Measurements from ENCODE around the gene DYNLRB1. TPM values are rescaled to one million over a fixed set of nuclear protein-coding genes. Genes with fewer than 3 reads are reported as not detected.

The DYNLRB1 gene
- total and polyA plus RNA-seq, 12 donors = 145 to 586 (median 224) TPM

DNA sequence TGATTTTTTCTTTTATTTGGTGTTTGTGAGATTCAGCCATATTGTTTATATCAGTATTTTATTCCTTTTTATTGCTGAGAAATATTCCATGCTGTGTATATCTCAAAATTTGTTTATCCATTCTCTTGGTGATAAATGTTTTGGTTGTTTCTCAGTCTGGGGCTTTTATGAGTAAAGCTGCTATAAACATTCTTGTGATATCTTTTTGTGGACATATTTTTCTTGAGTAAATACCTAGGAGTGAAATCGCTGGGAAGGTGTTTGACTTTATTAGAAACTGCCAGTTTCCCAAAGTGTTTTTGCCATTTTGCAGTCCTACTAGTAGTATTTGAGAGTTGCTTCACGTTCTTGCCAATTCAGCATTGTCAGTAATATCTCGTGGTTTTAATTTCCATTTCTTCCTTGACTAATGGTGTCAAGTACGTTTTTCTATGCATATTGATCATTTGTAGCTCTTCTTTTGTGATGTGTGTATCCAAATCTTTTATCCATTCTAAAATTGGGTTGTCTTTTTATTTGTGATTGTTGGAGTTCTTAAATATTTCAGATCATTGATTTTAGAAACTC is 31.1 kb upstream of the DYNLRB1 start:
- Histone ChIP-seq H3K27ac (no peak overlapping the region), H3K4me1 (replicated peaks in 1 of 2) (no peaks in the 10 kb centered on the region), H3K9me3 (replicated peaks in 1 of 3) (no peaks in the 10 kb centered on the region), H3K27me3 (no peaks in the 10 kb centered on the region), H3K4me3 (no peak overlapping the region), H3K36me3 (replicated peaks in 1 of 2) (peaks cover 0 to 59% of the 10 kb centered on the region in 2 donors)
- no peak for DNase-seq
- TF ChIP-seq, protein P1, sequence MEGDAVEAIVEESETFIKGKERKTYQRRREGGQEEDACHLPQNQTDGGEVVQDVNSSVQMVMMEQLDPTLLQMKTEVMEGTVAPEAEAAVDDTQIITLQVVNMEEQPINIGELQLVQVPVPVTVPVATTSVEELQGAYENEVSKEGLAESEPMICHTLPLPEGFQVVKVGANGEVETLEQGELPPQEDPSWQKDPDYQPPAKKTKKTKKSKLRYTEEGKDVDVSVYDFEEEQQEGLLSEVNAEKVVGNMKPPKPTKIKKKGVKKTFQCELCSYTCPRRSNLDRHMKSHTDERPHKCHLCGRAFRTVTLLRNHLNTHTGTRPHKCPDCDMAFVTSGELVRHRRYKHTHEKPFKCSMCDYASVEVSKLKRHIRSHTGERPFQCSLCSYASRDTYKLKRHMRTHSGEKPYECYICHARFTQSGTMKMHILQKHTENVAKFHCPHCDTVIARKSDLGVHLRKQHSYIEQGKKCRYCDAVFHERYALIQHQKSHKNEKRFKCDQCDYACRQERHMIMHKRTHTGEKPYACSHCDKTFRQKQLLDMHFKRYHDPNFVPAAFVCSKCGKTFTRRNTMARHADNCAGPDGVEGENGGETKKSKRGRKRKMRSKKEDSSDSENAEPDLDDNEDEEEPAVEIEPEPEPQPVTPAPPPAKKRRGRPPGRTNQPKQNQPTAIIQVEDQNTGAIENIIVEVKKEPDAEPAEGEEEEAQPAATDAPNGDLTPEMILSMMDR (IDR thresholded peaks at IDR 0.05) = no peak
- TF ChIP-seq POLR2A (IDR thresholded peaks at IDR 0.05) = no peak
- 84 to 89% (median 86%) methylated on average over 4 of the region's 4 CpGs for WGBS, 4 donors
- intact Hi-C loops (cut with DNase I) = no loop called here

DNA sequence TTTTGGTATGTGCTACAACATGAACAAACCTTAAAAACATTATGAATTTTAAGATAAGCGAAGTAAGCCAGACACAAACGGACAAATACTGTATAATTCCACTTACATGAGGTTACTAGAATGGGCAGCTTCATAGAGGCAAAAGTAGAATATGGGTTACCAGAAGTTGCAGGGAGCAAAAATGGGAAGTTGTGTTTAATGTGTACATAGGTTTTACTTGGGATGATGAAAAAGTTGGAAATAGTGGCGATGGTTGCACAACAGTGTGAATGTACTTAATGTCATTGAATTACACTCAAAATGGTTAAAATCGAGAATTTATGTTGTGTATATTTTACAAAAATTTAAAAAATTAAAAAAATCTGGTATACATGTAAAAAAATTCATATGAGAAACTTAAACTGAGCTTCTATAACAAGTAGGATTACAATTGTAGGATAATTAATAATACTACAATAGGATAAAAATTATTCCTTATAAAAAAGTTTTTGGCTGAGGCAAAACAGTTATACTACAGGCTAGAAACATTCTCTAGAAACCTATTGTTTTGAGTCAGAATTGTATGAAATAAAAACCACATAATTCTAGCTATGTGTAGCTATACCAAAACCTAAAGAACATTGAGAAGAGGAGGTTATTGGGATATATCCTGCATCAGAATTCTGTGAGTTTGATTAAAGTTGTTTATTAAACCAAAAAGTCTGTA is 24.8 kb upstream of the DYNLRB1 start:
- H3K9me3 ChIP-seq (replicated peaks in 1 of 3) = no peaks in the 10 kb centered on the region
- intact Hi-C loops (cut with DNase I) = no loop called here
- no peak for DNase-seq
- H3K27me3 ChIP-seq = no peaks in the 10 kb centered on the region
- no peak overlapping the region for H3K4me3 ChIP-seq
- H3K4me1 ChIP-seq (replicated peaks in 1 of 2) = no peaks in the 10 kb centered on the region
- peaks cover 0 to 48% of the 10 kb centered on the region in 2 donors for H3K36me3 ChIP-seq (replicated peaks in 1 of 2)
- H3K27ac ChIP-seq = no peak overlapping the region
- 89 to 97% (median 95%) methylated on average over 4 of the region's 4 CpGs for WGBS, 4 donors
- TF ChIP-seq, protein P1 (IDR thresholded peaks at IDR 0.05) = no peak
- no peak for TF ChIP-seq POLR2A (IDR thresholded peaks at IDR 0.05)

DNA sequence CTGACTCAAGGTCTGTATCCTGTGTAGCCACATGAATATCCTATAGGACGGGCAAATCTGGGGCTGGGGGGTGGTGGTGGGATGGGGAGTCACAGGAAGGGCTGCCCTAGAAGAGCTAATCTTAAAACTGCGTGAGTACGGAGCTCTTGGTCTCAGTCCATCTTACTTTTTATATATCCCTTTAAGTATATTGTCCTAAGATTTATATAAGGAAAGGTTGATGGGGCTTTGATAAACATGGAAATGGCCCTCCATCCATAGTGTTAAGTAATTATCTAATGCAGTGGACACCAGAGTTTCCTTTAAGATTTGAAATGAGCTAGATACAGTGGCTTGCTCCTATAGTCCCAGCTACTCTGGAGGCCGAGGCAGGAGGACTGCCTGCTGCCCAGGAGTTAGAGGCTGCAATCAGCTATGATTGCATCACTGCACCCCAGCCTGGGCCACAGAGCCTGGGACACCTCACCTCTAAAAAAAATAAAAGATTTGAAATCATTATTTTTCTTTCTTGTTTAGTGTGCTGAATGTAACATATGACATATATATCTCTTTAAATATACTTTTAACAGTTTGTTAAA is 24.2 kb upstream of the DYNLRB1 start:
- Histone ChIP-seq H3K4me1 (replicated peaks in 1 of 2) (no peaks in the 10 kb centered on the region), H3K36me3 (replicated peaks in 1 of 2) (peaks cover 0 to 49% of the 10 kb centered on the region in 2 donors), H3K4me3 (no peak overlapping the region), H3K9me3 (replicated peaks in 1 of 3) (no peaks in the 10 kb centered on the region), H3K27ac (no peak overlapping the region), H3K27me3 (no peaks in the 10 kb centered on the region)
- TF ChIP-seq, protein P1 (IDR thresholded peaks at IDR 0.05) = no peak
- TF ChIP-seq POLR2A (IDR thresholded peaks at IDR 0.05) = no peak
- no peak for DNase-seq
- WGBS, 4 donors = 92 to 98% (median 95%) methylated on average over 4 of the region's 4 CpGs
- intact Hi-C loops (cut with DNase I) = no loop called here

DNA sequence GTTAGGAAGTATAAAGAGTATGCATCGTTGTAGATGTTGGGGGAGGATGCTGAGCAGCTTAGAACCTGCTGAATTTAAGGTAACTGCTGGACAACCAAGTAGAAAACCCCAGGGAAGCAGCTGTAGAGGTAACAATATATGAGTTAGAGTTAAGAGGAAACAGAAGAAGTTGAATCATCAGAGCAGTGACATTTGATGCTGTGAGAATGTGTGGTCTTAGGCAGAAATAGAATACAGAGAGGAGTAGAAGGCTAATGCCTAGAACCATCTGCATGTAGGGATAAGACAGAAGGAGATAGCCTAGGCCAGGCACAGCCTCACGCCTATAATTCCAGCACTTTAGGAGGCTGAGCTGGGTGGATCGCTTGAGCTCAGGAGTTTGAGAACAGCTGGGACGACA is 22.6 kb upstream of the DYNLRB1 start:
- 78 to 94% (median 93%) methylated on average over 4 of the region's 4 CpGs for whole genome bisulfite sequencing, 4 donors
- H3K4me1 ChIP-seq (replicated peaks in 1 of 2) = no peaks in the 10 kb centered on the region
- peaks cover 0 to 55% of the 10 kb centered on the region in 2 donors for H3K36me3 ChIP-seq (replicated peaks in 1 of 2)
- DNase-seq = no peak
- H3K27me3 ChIP-seq = no peaks in the 10 kb centered on the region
- TF ChIP-seq, protein P1 (IDR thresholded peaks at IDR 0.05) = no peak
- no peak for TF ChIP-seq POLR2A (IDR thresholded peaks at IDR 0.05)
- intact Hi-C loops (cut with DNase I) = no loop called here
- H3K9me3 ChIP-seq (replicated peaks in 1 of 3) = no peaks in the 10 kb centered on the region
- no peak overlapping the region for H3K27ac ChIP-seq
- H3K4me3 ChIP-seq = no peak overlapping the region
